B cell (primary cell): ENCODE measurements around the gene IFIT1B. TPM values are rescaled to one million over a fixed set of nuclear protein-coding genes. Genes with fewer than 3 reads are reported as not detected.
"Not testable (repeated sequence)": the region's sequence is repeated elsewhere in the genome, so short reads cannot be mapped to it uniquely, and the experiment has no call there.

Source experiments
- ATAC-seq: fragments of 200-7000 bp; cut with Tn5 transposase; one replicate; pipeline ENCODE4 v1.10.0; 2021; ENCODE audit warnings: low read depth, mild to moderate bottlenecking, moderate number of reproducible peaks, moderate library complexity
- CTCF ChIA-PET: fragments of 350-600 bp; sonication (Branson Sonifier 250); formaldehyde crosslinking; loops from one replicate; lab custom pipeline; 2021; ENCODE audit warnings: antibody characterized with exemption, inconsistent platforms; lab: Charles Lee
- POLR2A ChIA-PET: fragments of 350-600 bp; sonication (Branson Sonifier 250); formaldehyde crosslinking; loops from one replicate; lab custom pipeline; 2021; ENCODE audit warnings: antibody characterized with exemption; lab: Charles Lee
- DNase-seq: peaks from one replicate; pipeline ENCODE4 v3.0.0; 2013
- H2AFZ ChIP-seq: 2 replicates; pipeline ENCODE4 v1.6.1; 2012; ENCODE audit warnings: mild to moderate bottlenecking, low read depth, low read length; ENCODE audit not compliant: insufficient read depth, poor library complexity, severe bottlenecking
- H3K27ac ChIP-seq, 2 donors: 1 replicate in 1 of 2; 2 replicates in 1 of 2; pipeline ENCODE4 v1.5.1; 2012 to 2013; ENCODE audit warnings: low read length in 2 of 2, mild to moderate bottlenecking in 2 of 2, moderate library complexity in 1 of 2
- H3K27me3 ChIP-seq, 4 experiments: fragments of 200-600 bp in 1 of 4; sonication (generic) in 1 of 4; replicated peaks in 1 of 4; 1 replicate in 2 of 4; 2 replicates in 2 of 4; pipeline versions ENCODE4 v1.6.1 to v1.7.0; 2013 to 2016; ENCODE audit warnings: low read length in 3 of 4, mild to moderate bottlenecking in 2 of 4, mixed read lengths in 1 of 4, moderate library complexity in 1 of 4; ENCODE audit not compliant: insufficient read depth in 4 of 4, control insufficient read depth in 3 of 4; ENCODE audit errors: control extremely low read depth in 1 of 4
- H3K36me3 ChIP-seq, 2 experiments: replicated peaks in 1 of 2; 1 replicate in 1 of 2; 2 replicates in 1 of 2; pipeline versions ENCODE4 v1.6.1 to v1.7.1; 2013; ENCODE audit warnings: low read length in 1 of 2; ENCODE audit not compliant: insufficient read depth in 2 of 2, control insufficient read depth in 1 of 2; ENCODE audit errors: control extremely low read depth in 1 of 2, extremely low read depth in 1 of 2
- H3K4me1 ChIP-seq, 2 donors: fragments of 200-600 bp in 1 of 2; sonication (generic) in 1 of 2; 1 replicate in 1 of 2; 2 replicates in 1 of 2; pipeline versions ENCODE4 v1.5.1 to v1.6.1; 2013 to 2017; ENCODE audit warnings: low read length in 2 of 2; ENCODE audit not compliant: control insufficient read depth in 2 of 2, insufficient read depth in 2 of 2
- H3K4me2 ChIP-seq: replicated peaks from 2 replicates; pipeline ENCODE3; 2012; ENCODE audit warnings: mild to moderate bottlenecking, low read depth, low read length; ENCODE audit not compliant: poor library complexity, severe bottlenecking
- H3K4me3 ChIP-seq, 5 experiments: fragments of 200-600 bp in 1 of 5; sonication (generic) in 1 of 5; 1 replicate in 3 of 5; 2 replicates in 2 of 5; pipeline versions ENCODE4 v1.5.1 to v1.7.0; 2011 to 2016; ENCODE audit warnings: low read length in 4 of 5, mild to moderate bottlenecking in 4 of 5, low read depth in 2 of 5, control low read depth in 1 of 5, moderate library complexity in 1 of 5; ENCODE audit not compliant: insufficient read depth in 1 of 5; ENCODE audit errors: control extremely low read depth in 1 of 5, extremely low read depth in 1 of 5
- H3K79me2 ChIP-seq: fragments of 200-600 bp; sonication (generic); one replicate; pipeline ENCODE4 v1.6.0; 2016; ENCODE audit warnings: low read length; ENCODE audit not compliant: control insufficient read depth, insufficient read depth
- H3K9ac ChIP-seq: fragments of 200-600 bp; sonication (generic); 2 replicates; pipeline ENCODE4 v1.6.1; 2017; ENCODE audit warnings: mild to moderate bottlenecking, low read length, moderate library complexity
- H3K9me3 ChIP-seq, 3 donors: one replicate each; pipeline versions ENCODE4 v1.6.1 to v1.7.1; 2013; ENCODE audit warnings: low read length in 2 of 3; ENCODE audit not compliant: control insufficient read depth in 2 of 3, insufficient read depth in 1 of 3; ENCODE audit errors: control extremely low read depth in 1 of 3
- H4K20me1 ChIP-seq: 2 replicates; pipeline ENCODE4 v1.6.0; 2012; ENCODE audit warnings: mild to moderate bottlenecking, low read length; ENCODE audit not compliant: insufficient read depth, control insufficient read depth, poor library complexity, severe bottlenecking
- H3K27ac Mint-ChIP-seq: one replicate; pipeline ENCODE4 v1.8.0; 2021; ENCODE audit warnings: mixed read lengths
- H3K27me3 Mint-ChIP-seq: one replicate; pipeline ENCODE4 v1.8.0; 2021; ENCODE audit warnings: mixed read lengths
- H3K4me1 Mint-ChIP-seq: one replicate; pipeline ENCODE4 v1.8.0; 2021; ENCODE audit warnings: mixed read lengths
- H3K4me3 Mint-ChIP-seq: one replicate; pipeline ENCODE4 v1.8.0; 2021; ENCODE audit warnings: mixed read lengths
- H3K9me3 Mint-ChIP-seq: one replicate; pipeline ENCODE4 v1.8.0; 2022; ENCODE audit warnings: mixed read lengths; ENCODE audit not compliant: insufficient read depth
- WGBS: methylation state at CpG from one replicate; pipeline ENCODE4 v1.1.5; 2013; ENCODE audit warnings: missing lambda C conversion rate; ENCODE audit not compliant: insufficient coverage; 5-methylcytosine and 5-hydroxymethylcytosine counted together
- intact Hi-C: fragments of 100-400 bp; cut with micrococcal nuclease; formaldehyde crosslinking; loops from one replicate; pipeline ENCODE4 v1.10.0; 2022
- polyA plus RNA-seq: library from polyadenylated mRNA; depleted of rRNA; stranded (reverse); fragments of >200 nt; gene quantifications from 2 replicates; pipeline ENCODE4 v1.2.3, GENCODE V29; 2012
- total RNA-seq, 2 donors: library from RNA; stranded (reverse); fragments of 120-200 nt in 1 of 2; gene quantifications; 1 replicate in 1 of 2; 2 replicates in 1 of 2; pipeline versions ENCODE4 v1.2.3 to v1.2.4, GENCODE V29; 2013 to 2022

The IFIT1B gene
- total and polyA plus RNA-seq, 2 donors (not counting 1 experiment from before 2014, with no cell fraction given) = not detected

DNA sequence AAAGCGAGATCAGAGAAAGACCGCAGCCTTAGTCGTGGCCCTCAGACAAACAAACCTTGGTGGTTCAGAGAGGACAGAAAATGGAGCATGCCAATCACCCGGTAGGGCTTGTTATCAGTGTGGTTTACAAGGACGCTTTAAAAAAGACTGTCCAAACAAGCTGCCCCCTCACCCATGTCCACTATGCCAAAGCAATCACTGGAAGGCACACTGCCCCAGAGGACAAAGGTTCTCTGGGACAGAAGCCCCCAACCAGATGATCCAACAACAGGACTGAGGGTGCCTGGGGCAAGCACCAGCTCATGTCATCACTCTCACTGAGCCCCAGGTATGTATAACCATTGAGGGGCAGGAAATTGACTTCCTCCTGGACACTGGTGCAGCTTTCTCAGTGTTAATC is 31.4 kb downstream of the IFIT1B start:
- H4K20me1 ChIP-seq, H3K9ac ChIP-seq, H3K27ac ChIP-seq, H3K9me3 ChIP-seq, H3K9me3 Mint-ChIP-seq, ATAC-seq, DNase-seq, intact Hi-C loops, H3K27ac Mint-ChIP-seq, H2AFZ ChIP-seq, POLR2A ChIA-PET, H3K4me1 ChIP-seq, H3K27me3 Mint-ChIP-seq, H3K27me3 ChIP-seq, H3K36me3 ChIP-seq, H3K4me3 Mint-ChIP-seq, H3K4me2 ChIP-seq, H3K4me3 ChIP-seq: not testable (repeated sequence)
- peaks cover 16% of the 10 kb centered on the region for H3K4me1 Mint-ChIP-seq
- H3K79me2 ChIP-seq = peaks cover 16% of the 10 kb centered on the region
- WGBS = 96% methylated on average over 4 of the region's 5 CpGs
- CTCF ChIA-PET = interaction anchor here (0.7 to 1.0 kb wide), 2 partner anchors 12 to 155 kb away, joined by 3 read pairs; no protein-coding TSS in a partner anchor

DNA sequence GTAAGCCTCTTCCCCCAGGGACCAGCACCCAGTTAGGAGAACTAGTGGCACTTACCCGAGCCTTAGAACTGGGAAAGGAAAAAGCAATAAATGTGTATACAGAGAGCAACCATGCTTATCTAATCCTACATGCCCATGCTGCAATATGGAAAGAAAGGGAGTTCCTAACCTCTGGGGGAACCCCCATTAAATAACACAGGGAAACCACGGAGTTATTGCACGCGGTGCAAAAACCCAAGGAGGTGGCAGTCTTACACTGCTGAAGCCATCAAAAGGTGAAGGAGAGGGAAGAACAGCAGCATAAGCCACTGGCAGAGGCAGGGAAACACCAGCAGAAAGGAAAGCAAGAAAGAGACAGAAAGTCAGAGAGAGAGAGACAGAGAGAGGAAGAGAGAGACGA is 32.7 kb downstream of the IFIT1B start:
- CTCF ChIA-PET = not testable (repeated sequence)
- WGBS = 79% methylated on average over 2 of the region's 5 CpGs
- intact Hi-C loops = loop anchor here (5.0 to 10.0 kb wide), 3 partner anchors 326 to 2004 kb away; partner anchors contain the start of genes ATAD1 and HECTD2

DNA sequence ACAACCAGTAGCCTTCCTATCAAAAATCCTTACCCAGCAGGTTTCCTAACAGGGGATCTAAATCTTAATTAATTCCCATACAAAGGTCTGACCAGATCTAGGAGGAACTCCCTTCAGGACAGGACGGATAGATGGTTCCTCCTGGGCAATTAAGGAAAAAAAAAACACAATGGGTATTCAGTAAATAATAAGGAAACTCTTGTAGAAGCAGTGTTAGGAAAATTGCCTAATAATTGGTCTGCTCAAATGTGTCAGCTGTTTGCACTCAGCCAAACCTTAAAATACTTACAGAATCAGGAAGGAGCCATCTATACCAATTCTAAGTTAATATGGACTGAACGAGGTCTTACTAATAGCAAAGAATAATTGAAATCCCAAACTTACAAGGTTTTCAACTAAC is 33.3 kb downstream of the IFIT1B start:
- intact Hi-C loops = loop anchor here (5.0 to 10.0 kb wide), 3 partner anchors 326 to 2004 kb away; partner anchors contain the start of genes ATAD1 and HECTD2
- H3K4me3 Mint-ChIP-seq = not testable (repeated sequence)

More for the DNA sequence above, 32.7 kb downstream of the IFIT1B start:
- H3K36me3 ChIP-seq, H3K9ac ChIP-seq, H3K9me3 Mint-ChIP-seq, H3K9me3 ChIP-seq, POLR2A ChIA-PET, H3K4me2 ChIP-seq, H3K27ac ChIP-seq, H3K4me3 ChIP-seq, H3K27me3 ChIP-seq, H3K27ac Mint-ChIP-seq, H2AFZ ChIP-seq, H3K4me3 Mint-ChIP-seq, DNase-seq, ATAC-seq, H3K27me3 Mint-ChIP-seq, H4K20me1 ChIP-seq: not testable (repeated sequence)
- H3K79me2 ChIP-seq = peaks cover 28% of the 10 kb centered on the region
- peaks cover 10% of the 10 kb centered on the region in 2 donors for H3K4me1 ChIP-seq
- H3K4me1 Mint-ChIP-seq = peaks cover 21% of the 10 kb centered on the region

DNA sequence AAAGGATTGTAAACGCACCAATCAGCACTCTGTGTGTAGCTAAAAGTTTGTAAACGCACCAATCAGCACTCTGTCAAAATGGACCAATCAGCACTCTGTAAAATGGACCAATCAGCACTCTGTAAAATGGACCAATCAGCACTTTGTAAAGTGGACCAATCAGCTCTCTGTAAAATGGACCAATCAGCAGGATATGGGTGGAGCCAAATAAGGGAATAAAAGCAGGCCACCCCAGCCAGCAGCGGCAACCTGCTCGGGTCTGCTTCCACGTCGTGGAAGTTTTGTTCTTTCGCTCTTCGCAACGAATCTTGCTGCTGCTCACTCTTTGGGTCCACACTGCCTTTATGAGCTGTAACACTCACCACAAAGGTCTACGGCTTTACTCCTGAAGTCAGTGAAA is 34.4 kb downstream of the IFIT1B start:
- Histone ChIP-seq H3K79me2 (peaks cover 43% of the 10 kb centered on the region), H4K20me1 (peaks cover 14% of the 10 kb centered on the region), H3K4me1 (peaks cover 21% of the 10 kb centered on the region in 2 donors)
- H3K9ac ChIP-seq, H2AFZ ChIP-seq, H3K9me3 Mint-ChIP-seq, H3K27me3 ChIP-seq, H3K4me3 ChIP-seq, POLR2A ChIA-PET, H3K27ac ChIP-seq, H3K9me3 ChIP-seq, H3K36me3 ChIP-seq, H3K4me2 ChIP-seq, ATAC-seq, H3K27me3 Mint-ChIP-seq: not testable (repeated sequence)
- Mint-ChIP-seq H3K27ac (peak overlapping the region; percentile 46), H3K4me1 (peaks cover 32% of the 10 kb centered on the region), H3K4me3 (peak overlapping the region; percentile 24)
- CTCF ChIA-PET = interaction anchor here (0.6 to 1.4 kb wide), 3 partner anchors 19 to 148 kb away, joined by 3 to 5 read pairs (median 4); partner anchors contain the start of gene IFIT1
- intact Hi-C loops = loop anchor here (5.0 to 10.0 kb wide), 3 partner anchors 327 to 2003 kb away; partner anchors contain the start of genes ATAD1 and HECTD2
- peak; percentile 25 for DNase-seq
- WGBS = 95% methylated on average over 9 of the region's 10 CpGs

More for the DNA sequence above, 33.3 kb downstream of the IFIT1B start:
- CTCF ChIA-PET, H3K4me2 ChIP-seq, POLR2A ChIA-PET, ATAC-seq, H4K20me1 ChIP-seq, H3K9ac ChIP-seq, H3K27ac Mint-ChIP-seq, H3K9me3 ChIP-seq, H2AFZ ChIP-seq, H3K27me3 ChIP-seq, H3K36me3 ChIP-seq, DNase-seq, H3K27me3 Mint-ChIP-seq, H3K27ac ChIP-seq, H3K4me3 ChIP-seq, H3K9me3 Mint-ChIP-seq: not testable (repeated sequence)
- Histone ChIP-seq H3K79me2 (peaks cover 34% of the 10 kb centered on the region), H3K4me1 (peaks cover 16% of the 10 kb centered on the region in 2 donors)
- 100% methylated on average over 1 of the region's 2 CpGs for WGBS
- H3K4me1 Mint-ChIP-seq = peaks cover 24% of the 10 kb centered on the region
